ENCODE measurements around the gene ABLIM2.

The ABLIM2 gene

DNA sequence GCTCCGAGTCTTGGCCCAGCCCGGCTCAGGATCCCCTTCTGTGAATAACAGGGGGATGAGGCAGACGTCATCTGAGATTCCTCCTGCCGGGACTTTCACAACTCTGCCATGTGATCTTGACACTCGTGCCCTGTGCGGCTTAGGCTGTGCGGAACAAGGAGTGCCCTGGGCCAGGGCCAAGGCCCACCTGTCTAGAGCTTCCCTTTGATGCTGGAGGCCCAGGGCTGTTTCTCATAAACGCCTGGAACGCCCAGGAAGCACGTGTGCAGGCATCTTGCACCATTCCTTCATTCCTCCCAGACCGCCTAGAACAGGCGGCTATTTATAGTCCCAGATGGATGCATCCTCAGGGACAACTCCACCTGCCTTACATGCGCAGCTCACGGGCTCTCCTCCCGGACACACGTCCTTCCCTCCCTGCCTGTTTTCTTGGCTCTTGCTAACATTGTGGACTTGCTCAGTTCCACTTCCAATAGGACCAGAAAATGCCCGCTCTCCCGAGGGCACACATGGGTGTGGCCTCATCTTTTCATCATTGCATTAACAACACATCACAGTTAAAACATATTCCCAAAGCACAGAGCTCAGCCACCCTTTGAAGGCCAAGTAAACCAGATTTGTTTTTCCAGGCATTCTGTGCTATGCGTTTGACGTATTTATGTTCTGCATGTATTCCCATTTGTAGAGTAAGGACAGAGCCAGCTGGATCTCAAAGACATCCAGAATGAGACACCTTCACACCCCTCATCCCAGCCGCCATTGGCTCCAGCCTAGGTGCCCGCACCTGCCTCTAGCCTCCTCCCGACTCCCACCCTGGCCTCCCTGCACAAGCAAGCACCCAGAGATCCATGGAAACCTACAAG is 57.2 kb downstream of the ABLIM2 start:
- no peak for DNase-seq

DNA sequence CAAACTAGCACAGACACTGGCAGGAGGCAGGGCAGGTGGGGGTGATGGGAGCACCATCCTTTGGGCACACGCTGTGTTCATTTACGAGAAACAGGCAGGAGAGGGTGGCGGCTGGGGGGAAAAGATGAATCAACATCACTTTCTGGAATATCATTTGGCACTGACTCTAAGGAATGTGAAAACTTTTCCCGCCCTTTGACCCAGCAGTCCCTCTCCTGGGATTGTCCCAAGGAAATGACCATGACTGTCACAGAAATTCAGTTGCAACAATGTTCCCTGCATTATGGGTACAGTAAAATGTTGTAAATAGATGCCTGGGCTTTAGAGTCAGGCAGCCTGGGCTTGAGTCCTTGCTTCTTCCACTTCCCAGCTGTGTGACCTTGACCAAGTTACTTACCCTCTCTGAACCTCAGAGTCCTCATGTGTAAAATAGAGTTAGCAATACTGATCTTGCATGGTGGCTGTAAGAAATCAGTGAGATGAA is 58.6 kb downstream of the ABLIM2 start:
- no peak for DNase-seq

DNA sequence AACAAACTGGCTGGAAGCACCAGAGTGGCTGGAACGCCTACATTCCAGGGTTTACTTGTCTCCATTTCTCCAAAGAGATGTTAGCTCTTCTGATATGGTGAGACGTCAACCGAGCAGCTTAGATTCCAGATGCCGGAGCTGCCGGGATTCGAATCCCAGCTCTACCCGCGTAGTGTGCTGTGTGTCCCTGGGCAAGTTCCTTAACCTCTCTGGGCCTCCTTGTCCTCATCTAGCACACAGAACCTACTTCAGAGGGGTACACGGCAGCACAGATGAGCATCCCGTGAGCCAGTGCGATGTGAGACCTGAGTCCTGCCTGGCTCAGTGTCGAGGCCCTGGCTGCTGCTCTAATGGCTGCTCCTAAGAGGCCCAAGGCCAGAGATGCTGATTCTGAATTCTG is 60.1 kb downstream of the ABLIM2 start:
- no peak for DNase-seq

DNA sequence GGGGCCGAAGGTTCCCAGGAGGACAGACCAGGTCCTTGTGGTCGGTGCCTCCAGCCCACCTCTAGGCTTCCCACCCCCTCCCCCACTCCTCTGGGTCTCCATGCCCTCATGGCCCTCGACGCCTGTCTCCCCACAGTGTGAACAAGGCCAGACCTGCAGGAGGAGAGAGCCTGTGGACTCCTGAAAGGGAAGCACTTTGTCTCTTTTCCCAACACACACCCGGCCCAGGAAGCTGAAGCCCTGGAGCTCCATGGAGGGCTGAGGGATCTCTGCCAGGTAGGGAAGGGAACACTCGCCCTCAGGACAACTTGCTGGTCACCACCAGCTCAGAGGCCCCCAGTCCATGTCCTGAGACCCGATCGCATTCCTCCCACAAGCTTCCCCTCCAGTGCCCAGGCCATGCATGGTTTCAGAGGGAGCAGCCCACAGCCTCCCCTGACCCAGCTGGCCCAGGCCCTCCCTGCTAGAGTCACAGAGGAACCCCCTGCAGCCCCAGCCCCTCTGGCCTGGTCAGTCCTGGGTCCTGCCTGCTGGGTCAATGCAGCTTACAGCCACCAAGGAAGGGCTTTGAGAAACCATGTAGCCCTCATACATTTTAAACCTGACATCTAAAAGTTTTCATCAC is 60.8 kb downstream of the ABLIM2 start:
- no peak for DNase-seq

DNA sequence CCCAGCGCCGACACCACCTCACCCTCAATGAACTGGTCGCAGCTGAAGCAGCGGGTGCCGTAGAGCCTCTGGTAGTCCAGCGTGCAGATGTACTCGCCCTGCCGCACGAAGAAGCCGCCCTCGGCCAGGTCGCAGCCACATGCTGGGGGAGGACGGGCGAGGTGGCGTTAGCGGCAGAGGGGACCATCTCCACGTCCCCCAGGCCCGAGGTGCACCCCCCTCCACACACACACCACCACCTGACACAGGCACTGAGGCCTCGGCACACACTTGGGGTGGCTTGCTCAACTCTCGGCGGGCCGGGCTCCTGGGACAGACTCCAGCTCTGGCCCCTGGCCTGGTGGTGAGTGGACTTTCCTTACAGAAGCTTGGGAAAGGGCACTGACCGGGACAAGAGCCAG is 61.5 kb downstream of the ABLIM2 start:
- DNase-seq: no peak

DNA sequence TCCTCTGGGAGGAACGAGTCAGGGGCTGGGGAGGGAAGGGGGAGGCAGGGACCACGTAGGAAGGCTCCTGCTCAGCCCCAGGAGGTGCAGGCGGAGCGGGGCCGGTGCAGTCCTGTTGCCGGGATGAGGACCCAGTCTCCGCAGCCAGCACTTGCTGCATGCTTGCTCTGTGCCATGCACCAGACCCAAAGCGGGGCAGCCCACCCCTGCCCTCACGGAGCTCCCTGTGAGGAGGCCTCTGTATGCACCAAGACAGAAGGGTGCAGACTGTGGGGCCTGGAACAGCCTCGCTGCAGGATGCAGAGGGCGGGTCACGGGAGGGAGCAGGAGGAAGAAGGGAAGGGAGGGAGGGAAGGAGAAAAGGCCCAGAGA is 61.9 kb downstream of the ABLIM2 start:
- no peak for DNase-seq

DNA sequence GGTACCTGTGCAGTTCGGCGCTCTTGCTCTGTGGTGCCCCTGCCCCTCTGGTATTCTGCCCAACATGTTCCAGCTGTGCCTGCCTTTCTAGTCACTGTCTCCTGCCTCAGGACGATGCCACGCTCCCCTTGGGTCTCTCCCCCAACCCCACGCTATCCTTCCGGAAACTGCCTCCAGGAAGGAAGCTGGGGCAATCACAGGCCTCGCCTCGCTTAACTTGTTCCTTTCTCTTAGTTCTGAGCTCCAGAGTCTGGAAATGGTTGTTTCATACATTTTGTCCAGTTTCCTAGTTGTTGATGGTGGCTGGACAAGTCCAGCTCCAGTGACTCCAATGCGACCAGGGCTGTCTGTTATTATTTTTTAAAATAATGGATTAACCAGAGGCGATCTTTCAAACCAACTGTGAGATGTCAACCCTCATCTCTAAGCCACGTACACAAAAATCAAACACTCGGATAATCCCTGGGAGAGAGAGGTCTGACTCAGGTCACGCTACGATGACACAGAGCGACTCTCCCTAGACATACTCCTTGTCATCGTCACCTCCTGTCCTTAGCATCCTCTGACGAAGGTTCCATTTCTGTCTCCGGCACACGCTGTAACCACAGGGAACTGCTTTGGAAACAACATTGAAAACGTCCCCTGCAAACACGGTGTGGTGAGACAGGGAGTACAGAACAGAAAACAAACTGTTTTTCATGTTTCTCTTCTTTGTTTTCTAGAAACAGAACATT is 62.5 kb downstream of the ABLIM2 start:
- DNase-seq: no peak

DNA sequence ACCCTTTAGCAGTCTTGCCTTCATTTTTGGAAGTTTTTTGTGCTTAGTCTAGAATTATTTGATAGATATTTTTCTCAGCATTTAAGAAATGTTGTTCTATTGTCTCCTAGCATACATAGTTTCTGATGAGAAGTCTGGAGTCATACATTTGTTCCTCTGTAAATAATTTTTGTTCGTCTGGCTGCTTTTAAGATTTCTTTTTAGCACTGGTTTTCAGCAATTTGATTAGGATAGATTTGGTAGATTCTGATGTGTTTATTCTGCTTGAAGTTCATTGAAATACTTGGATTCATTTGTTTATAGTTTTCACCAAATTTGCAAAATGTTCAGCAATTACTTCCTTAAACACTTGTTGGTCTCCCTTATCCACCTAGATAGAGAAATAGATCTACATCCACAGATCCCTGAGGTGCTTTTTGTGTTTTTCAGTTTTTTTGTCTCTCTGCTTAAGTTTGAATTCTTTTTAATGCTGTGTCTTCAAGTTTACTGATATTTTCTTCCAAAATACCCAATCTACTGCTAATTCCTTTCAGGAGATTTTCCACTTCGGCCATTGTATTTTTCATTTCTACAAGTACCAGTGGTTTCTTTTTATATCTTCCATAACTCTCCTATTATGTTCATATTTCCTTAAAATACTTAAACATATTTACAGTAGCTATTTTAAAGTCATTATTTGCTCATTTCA is 64.9 kb downstream of the ABLIM2 start:
- DNase-seq: no peak

DNA sequence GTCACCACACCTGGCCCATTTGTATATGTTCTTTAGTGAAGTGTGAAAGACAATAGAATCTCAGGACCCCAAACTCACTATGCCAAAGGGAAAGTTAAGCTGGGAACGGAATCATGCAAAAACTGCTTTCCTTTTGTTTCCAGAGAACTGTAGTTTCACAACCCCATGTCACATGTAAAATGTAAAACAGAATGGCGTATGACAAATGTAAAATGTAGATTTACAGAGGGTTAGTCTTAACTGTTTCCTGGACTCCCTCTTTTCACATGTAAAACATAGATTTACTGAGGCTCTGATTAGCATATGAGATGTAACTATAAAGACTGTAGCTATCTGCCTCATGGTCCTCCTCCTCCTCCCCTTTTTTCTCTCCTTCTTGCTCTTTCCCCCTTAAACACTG is 66.3 kb downstream of the ABLIM2 start:
- no peak for DNase-seq

DNA sequence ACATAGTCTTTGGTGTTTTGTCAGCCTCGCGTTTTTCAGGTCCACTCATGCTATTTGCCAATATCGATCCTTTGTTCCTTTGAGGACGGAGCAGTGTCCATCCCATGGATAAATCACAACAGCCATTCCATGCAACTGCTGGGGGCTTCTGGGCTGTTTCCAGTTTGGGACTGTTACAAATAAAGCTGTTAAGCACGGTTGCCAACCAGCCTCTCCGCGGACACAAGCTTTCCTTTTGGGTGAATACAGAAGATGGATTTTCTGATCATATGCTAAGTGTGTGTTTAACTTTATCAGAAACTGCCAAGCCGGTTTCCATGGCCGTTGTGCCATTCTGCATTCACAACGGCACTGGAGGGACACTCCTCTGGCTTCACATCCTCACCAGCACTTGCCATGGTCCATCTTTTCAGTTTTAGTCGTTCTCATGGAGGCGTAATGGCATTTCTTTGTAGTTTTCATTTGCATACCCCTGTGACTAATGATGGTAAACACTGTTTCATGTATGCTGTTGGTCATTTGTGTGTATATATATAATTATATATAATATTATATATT is 67.8 kb downstream of the ABLIM2 start:
- no peak for DNase-seq

DNA sequence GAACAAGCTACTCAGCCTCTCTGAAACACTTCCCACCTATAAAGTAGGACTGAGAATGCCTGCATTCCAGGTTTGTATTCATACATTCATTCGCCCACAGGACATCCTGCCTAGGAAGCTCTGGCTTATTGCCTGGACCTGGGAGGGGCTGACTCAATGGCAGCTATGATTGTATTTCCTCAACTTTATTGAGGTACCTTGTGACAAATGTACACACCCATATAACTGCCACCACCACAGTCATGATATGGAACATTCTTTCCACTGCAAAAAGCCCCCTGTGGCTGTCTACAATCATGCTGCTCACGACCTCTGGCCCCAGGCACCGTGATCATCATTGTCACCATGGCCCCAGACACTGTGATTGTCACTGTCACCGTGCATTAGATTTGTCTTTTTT is 68.3 kb downstream of the ABLIM2 start:
- no peak for DNase-seq

DNA sequence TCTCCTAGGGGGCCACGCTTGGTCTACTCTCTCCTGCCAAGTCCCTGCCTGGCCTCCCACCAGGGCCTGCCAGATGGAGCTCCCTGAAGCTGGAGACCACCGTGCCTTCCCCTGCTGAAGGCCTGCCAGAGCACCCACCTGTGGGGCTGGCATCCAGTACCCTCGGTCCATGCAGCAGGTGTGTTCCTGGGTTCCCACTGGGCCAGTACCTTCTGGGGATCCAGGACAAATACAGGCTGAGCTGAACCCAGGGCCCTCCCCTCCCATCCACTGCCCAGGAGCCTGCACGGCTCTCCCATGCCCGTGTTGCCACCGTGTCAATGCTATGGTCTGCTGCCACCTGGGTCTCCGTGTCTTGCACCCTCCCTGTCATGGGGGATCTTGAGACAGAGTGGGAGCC is 68.8 kb downstream of the ABLIM2 start:
- no peak for DNase-seq

DNA sequence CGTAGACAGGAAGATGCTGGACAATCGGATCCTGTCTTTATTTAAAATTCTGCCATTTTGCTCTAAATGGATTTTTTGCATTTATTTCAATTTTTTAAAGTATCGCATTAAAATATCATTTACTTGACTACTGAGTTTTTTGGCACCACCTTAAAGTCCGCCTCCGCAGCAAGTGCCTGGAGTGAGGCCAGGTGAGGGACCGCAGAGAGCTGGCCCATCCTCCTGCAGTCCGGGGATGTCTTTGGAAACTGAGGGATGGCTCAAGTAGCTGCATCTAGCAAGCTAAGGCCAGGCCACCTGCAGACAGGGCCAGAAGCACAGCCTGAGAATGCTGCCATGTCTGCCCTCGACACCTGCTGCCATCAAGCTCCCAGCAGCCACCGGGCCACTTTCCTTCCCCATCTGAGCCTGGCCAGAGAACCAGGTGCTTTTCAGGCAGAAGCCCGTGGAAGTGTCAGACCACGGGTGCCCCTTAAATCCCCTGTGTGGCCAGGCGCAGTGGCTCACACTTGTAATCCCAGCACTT is 69.6 kb downstream of the ABLIM2 start:
- DNase-seq: no peak

DNA sequence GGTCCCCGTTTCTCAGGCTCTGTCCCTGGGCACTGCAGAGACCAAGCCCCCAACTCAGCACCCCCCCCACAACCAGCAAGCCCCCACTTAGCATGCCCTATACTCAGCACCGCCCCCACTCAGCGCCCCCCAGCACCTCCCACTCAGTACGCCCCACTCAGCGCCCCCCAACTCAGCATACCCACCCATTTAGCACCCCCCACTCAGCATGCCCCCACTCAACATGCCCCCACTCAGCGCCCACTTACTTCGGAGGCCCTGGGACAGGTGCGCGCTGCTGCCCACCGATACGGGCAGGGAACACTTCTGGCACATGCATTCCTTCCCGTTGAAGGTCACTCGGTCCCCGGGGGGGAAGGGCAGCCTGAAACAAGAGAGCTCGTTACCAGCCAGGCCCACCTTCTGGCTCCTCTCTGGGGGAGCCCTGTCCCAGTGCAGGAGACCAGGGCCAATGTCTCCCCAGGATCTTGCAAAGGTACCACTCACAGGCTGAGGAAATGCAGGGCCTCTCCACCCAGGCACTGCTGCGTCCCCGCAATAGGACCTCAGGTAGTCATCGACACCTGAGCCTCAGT is 70.6 kb downstream of the ABLIM2 start:
- no peak for DNase-seq

DNA sequence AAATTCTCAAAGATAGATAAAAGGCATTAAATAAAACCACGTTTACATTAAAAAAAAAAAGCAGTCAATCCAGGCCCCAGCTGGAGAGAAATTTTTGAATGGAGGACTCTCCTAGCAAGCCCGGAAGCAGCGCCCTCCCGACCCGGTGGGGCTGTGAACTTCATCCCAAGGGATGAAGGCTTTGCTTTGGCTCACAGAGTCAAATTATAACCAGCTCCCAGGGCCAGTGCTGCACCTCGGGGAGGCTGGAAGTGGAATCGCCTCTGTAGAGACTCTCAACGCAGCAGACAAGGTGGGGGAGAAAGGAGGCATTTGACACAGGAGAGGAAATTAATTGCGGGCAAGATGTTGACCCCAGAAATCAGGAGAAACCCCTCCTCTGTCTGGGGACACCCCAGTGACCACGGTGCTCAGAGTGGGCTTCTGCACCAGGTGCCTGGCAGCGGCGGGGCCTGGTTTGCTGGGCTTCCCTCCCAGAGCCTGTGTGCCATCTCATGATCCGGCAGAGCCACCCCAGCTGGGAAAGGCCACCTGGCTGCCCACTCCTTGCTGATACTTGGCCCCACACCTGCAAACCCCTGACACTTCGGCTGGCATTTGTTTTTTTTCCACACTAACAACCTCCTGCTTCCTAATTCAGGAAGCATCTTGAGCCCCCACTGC is 71.7 kb downstream of the ABLIM2 start:
- DNase-seq: no peak

DNA sequence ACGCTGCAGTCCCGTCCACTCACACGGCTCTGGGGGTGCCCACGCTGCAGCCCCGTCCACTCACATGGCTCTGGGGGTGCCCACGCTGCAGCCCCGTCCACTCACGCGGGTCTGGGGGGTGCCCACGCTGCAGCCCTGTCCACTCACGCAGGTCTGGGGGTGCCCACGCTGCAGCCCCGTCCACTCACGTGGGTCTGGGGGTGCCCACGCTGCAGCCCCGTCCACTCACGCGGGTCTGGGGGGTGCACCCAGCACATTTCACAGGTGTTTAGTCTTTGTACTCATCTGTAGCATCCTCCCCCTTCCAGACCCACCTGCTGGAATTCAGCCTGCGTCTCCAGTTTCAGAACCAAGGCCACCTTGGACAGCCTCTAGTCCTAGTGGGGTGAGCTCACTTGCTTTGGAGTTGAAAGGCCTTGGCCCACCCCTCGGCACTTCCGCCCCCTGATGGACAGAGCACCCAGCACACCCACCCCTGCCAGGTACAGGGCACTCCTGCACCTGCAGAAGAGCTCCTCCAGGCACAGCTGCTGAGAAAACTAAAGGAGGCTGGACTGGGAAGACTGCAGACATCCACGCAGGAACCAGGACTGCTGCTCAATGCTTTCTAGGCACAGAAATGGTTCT is 73.0 kb downstream of the ABLIM2 start:
- DNase-seq: no peak

DNA sequence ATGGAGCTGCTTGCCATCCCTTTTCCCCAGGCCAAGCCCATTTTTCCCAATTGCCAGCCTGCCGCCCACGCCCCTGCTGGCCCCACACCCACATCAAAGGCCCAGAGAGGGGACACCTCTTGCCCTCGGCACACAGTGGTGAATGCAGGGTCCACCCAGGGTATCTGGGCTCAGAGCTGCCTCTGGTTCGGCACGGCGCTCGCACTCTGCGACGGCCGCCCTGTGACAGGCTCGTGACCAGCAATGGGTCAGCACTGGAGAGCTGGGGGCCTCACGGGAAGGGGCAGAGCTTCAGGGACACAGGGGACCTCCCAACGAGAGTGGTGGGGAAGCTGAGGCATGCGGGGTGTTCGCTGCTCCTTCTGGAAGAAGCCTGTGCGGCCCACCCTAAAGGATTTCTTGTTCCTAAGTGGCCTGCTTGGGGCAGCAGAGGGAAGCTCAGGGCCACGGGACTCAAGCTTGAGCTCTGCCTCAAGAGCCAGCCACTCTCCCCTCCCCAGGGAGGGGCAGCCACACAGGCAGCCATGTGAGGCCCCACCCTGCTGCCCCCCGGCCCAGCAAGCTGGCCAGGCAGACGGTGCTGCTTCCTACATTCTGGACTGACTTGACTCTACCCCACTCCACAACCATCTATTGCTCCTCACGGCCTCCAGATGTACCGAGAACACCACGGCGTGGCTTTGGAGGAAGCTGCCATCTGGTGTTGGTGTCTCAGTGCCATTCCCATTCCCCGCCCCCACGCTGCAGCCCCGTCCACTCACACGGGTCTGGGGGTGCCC is 73.7 kb downstream of the ABLIM2 start:
- no peak for DNase-seq

DNA sequence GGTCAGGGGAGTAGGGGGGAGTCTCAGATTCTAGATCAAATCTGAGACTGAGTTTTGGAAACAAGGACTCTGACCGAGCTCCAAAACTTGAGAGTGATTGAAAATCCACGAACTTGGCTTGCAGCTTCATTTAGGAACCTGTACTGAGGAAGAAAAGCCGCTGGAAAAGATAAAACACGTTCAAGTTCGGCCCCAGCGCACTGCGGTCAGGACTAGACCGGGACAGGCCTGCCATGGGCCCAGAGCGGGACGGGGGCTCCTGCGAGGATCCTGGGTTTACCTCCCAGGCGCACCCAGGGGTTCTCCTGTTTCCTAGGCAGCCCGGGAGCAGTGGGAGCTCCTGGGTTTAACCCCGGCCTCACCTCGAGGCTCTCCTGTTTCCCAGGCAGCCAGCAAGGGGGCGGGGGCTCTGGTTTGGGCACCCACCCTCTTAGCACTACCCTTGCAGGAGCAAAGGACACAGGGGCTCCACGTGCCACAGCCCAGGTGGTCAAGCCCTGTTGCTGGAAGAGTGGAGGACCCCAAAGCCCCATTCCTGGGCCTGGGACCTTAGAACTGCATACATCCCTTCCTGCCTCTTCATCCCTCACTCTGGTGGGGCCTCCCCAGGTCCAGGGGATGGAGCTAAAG is 74.5 kb downstream of the ABLIM2 start:
- DNase-seq: no peak

DNA sequence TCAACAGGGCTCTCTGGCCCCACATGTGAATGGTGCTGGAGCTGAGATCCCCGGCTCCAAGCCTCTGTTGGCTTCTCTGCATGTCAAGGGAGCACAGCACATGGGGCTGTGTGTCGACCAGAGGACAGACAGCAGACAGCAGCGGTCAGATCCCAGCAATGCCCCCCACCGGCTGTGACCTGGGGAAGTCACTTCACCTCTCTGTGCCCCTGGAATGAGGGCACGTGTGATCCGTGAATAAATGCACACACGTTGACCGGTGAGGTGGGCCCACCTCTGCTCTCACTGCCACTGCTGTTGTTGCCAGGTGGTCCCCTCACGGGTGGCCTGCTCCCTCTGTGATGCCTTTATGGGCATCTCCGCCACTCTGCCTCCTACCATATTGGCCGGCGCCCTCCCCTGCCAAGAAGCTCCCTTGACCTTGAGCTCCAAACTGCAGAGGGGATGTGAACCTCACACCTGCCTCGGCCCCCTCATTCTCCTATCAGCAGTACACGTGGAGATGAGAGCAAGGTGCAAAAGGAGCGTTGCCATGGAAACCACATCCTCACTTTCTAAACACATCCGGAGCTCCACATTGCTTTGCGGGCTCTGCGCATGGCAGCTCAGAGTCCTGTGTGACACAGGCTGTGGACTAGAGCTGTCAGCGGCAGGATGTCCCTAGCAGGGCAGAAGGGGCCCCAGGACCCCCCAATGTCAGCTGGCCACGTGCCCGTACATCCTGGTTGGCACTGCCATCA is 75.4 kb downstream of the ABLIM2 start:
- no peak for DNase-seq
